Measurements from ENCODE around the gene BCL2.

The BCL2 gene

DNA sequence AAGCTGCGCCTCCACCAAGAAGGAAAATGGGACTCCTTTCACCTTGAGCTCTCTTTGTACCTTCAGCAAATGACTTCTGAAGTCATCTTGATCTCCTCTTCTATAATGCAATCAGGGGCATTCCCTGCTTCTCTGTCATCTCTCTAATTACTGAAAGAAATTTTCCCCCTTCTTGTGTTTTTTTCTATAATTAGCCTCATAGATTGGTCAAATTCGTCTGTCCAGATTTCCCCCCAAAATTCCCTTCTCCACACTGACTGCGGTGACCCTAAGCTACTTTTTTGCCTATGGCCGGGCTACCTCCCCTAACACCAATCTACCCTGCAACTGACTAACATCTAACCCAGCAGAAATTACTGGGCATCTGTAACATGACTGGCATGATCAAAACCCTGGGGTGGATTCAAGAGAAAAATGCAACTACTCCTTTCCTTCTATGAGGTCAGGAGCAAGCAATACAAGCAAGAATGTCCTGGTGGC lies 168.6 kb downstream of the BCL2 start:
- H4K20me1 ChIP-seq = 0 out of 22 replicates have a peak, but pooled peaks cover 0 to 5% (median 0%) of the 10 kb centered on the region in 11 experiments
- H3K9me3 ChIP-seq (replicated peaks in 1 of 11) = peaks cover 0 to 33% (median 10%) of the 10 kb centered on the region in 11 experiments; a peak in 10 of 22 replicates
- H3K27me3 ChIP-seq = no peaks in the 10 kb centered on the region
- peaks cover 19 to 74% (median 41%) of the 10 kb centered on the region in 10 experiments for H3K4me1 ChIP-seq
- TF ChIP-seq Cebpa-rat (IDR thresholded peaks at IDR 0.05) = no peak
- H3K4me3 ChIP-seq = no peak overlapping the region
- no peak overlapping the region for H3K9ac ChIP-seq
- no peak overlapping the region for H3K27ac ChIP-seq
- H3K4me2 ChIP-seq = peak overlapping the region in 2 of 11 experiments; percentile 10 to 45; a peak in 3 of 22 replicates
- peaks cover 0 to 35% (median 26%) of the 10 kb centered on the region in 11 experiments; a peak in 16 of 22 replicates for H3K36me3 ChIP-seq

DNA sequence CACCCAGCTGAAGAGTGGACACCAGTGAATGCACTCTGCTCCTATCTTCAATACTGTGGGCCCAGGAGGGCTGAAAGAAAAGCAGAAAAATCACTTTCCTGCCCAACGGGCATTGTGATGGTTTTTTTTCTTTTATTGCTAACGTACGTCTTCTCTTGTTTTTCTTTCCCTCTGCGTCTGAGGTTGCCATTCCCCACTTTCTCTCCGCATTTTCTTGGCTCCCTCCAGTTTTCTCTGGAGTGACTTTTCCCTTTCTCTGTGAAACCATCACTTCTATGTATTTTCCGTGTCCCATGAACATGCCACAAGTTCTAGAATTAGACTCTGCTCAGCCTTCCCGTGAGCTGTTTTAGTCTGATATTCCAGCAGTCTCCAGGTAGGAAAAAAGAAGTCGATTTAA lies 169.2 kb downstream of the BCL2 start:
- H3K4me1 ChIP-seq = peaks cover 19 to 74% (median 41%) of the 10 kb centered on the region in 10 experiments
- TF ChIP-seq Cebpa-rat (IDR thresholded peaks at IDR 0.05) = no peak
- H3K9ac ChIP-seq = no peak overlapping the region
- no peak overlapping the region for H3K4me3 ChIP-seq
- H3K36me3 ChIP-seq = peaks cover 0 to 35% (median 26%) of the 10 kb centered on the region in 11 experiments; a peak in 16 of 22 replicates
- no peaks in the 10 kb centered on the region for H3K27me3 ChIP-seq
- H4K20me1 ChIP-seq = 0 out of 22 replicates have a peak, but pooled peaks cover 0 to 5% (median 0%) of the 10 kb centered on the region in 11 experiments
- no peak overlapping the region for H3K27ac ChIP-seq
- H3K4me2 ChIP-seq = peak overlapping the region in 1 of 11 experiments; percentile 10; a peak in 1 of 22 replicates
- peaks cover 0 to 33% (median 10%) of the 10 kb centered on the region in 11 experiments; a peak in 10 of 22 replicates for H3K9me3 ChIP-seq (replicated peaks in 1 of 11)

DNA sequence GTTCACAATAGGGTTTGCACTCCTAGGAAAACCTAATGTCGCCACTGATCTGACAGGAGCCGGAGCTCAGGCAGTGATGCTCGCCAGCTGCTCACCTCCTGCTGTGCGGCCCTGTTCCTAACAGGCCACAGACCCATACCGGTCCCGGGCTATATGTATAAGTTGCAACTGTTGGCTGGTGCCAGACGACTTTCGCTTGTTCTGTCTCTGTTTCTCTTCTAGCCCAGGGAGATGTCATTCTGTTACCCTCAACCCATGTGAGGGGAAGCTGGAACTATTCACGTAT lies 170.3 kb downstream of the BCL2 start:
- H4K20me1 ChIP-seq = 0 out of 22 replicates have a peak, but pooled peaks cover 0 to 3% (median 0%) of the 10 kb centered on the region in 11 experiments
- H3K4me2 ChIP-seq = no peak overlapping the region
- TF ChIP-seq Cebpa-rat (IDR thresholded peaks at IDR 0.05) = no peak
- peaks cover 0 to 35% (median 26%) of the 10 kb centered on the region in 11 experiments; a peak in 16 of 22 replicates for H3K36me3 ChIP-seq
- no peak overlapping the region for H3K4me3 ChIP-seq
- H3K9me3 ChIP-seq (replicated peaks in 1 of 11) = peaks cover 0 to 30% (median 10%) of the 10 kb centered on the region in 11 experiments; a peak in 10 of 22 replicates
- H3K27me3 ChIP-seq = no peaks in the 10 kb centered on the region
- H3K4me1 ChIP-seq = peaks cover 24 to 74% (median 44%) of the 10 kb centered on the region in 10 experiments
- no peak overlapping the region for H3K9ac ChIP-seq
- no peak overlapping the region for H3K27ac ChIP-seq

DNA sequence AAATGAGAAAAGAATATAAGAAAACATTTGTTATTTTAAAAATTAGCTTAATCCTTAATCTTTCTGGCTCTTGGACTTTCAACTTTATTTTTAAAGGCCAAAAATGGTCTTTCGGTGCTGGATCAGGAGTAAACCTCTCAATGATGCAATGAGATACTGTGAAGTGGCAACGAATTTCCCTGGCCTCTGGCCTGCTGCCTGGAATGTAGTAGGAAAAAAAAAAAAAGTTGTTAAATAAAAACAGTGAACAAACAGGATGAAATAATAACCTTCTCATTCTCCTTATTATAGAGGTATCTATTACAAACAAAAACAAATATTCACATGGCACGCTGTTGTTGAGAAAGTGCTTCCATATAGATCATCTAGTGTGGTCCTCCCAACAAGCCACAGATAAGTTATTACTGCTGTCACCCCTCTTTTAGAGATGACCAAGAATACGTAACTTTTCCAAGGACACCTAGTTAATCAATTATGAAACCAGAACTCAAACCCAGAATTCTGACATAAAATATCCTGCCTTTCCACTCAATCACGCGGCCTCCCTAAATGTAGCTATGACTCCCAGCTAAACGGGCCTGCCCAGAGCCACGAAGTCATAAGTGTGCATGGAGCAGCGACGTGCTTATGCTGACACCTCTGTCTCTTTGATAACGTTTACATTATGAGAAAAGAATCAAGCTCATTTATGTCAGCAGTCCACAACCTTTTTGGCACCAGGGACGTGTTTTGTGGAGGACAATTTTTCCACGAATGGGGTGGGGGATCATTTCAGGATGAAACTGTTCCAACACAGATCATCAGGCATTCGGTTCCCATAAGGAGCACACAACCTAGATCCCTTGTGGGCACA lies 170.9 kb downstream of the BCL2 start:
- Histone ChIP-seq H3K36me3 (peaks cover 0 to 32% (median 20%) of the 10 kb centered on the region in 11 experiments; a peak in 16 of 22 replicates), H3K9ac (no peak overlapping the region), H4K20me1 (0 out of 22 replicates have a peak, but pooled peaks cover 0 to under 1% (median 0%) of the 10 kb centered on the region in 11 experiments), H3K4me3 (no peak overlapping the region), H3K4me2 (no peak overlapping the region), H3K9me3 (replicated peaks in 1 of 11) (peaks cover 0 to 24% (median 10%) of the 10 kb centered on the region in 11 experiments; a peak in 10 of 22 replicates), H3K27ac (0 out of 22 replicates have a peak overlapping the region, but pooled peaks of 1 of the 11 experiments have one; percentile 8), H3K27me3 (no peaks in the 10 kb centered on the region), H3K4me1 (peaks cover 30 to 74% (median 50%) of the 10 kb centered on the region in 10 experiments)
- TF ChIP-seq Cebpa-rat (IDR thresholded peaks at IDR 0.05) = no peak

DNA sequence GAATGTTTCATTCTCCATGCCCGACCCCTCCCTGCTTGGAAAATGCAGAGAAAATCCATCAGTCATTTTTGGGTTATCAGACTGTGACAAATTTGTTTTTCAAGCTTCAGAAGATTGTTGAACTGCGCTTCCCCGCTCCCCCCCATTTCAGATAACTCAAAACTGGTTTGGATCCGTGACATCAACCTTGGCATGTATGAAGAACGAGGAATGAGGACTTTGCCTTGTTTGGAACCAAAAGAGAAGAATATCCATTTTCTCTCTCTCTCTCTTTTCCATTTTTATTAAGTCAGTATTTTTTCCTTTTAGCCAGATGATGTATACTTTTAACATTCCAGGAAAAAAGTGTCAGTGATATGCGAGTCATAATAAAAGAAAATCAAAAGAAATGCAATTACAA lies 171.6 kb downstream of the BCL2 start:
- H4K20me1 ChIP-seq = peaks cover 0 to 7% (median 0%) of the 10 kb centered on the region in 11 experiments; a peak in 2 of 22 replicates
- peak overlapping the region in 5 of 11 experiments; percentile 22 to 97 (median 90); a peak in 4 of 22 replicates for H3K4me2 ChIP-seq
- no peaks in the 10 kb centered on the region for H3K27me3 ChIP-seq
- no peak for TF ChIP-seq Cebpa-rat (IDR thresholded peaks at IDR 0.05)
- peaks cover 0 to 24% (median 10%) of the 10 kb centered on the region in 11 experiments; a peak in 10 of 22 replicates for H3K9me3 ChIP-seq (replicated peaks in 1 of 11)
- peaks cover 0 to 31% (median 18%) of the 10 kb centered on the region in 11 experiments; a peak in 16 of 22 replicates for H3K36me3 ChIP-seq
- no peak overlapping the region for H3K9ac ChIP-seq
- no peak overlapping the region for H3K4me3 ChIP-seq
- peaks cover 37 to 75% (median 56%) of the 10 kb centered on the region in 10 experiments for H3K4me1 ChIP-seq
- no peak overlapping the region for H3K27ac ChIP-seq

DNA sequence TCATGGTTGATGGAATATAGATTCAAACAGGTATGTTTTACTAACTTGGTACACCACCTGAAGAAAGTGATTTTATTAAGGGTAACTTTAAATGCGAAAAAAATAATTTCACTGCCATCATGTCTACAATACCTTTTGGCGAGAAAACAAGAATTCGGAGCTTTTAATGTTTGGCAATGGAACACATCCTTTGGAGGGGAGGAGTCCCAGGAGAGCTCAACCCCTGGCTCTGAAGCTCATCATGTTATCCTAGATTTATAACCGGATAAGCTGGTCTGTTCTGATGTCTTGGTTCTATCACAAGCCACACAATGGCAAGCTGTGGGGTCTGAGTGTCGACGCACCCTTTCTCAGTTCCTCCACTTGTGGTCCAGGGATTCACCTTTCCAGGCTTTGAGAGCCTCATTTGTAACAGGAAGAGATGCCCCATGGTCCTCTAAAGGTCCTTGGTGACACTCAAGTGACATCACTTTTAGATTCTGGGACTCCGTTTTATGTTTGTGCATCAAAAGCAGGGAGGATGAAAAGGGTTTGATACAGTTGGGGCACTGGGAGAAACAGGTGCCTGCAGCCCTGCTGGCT lies 172.7 kb downstream of the BCL2 start:
- Histone ChIP-seq H3K4me3 (no peak overlapping the region), H3K27me3 (no peaks in the 10 kb centered on the region), H3K36me3 (peaks cover 0 to 31% (median 18%) of the 10 kb centered on the region in 11 experiments; a peak in 16 of 22 replicates), H4K20me1 (peaks cover 0 to 9% (median 0%) of the 10 kb centered on the region in 11 experiments; a peak in 2 of 22 replicates), H3K4me1 (peaks cover 47 to 75% (median 62%) of the 10 kb centered on the region in 10 experiments), H3K27ac (0 out of 22 replicates have a peak overlapping the region, but pooled peaks of 1 of the 11 experiments have one; percentile 86), H3K9me3 (replicated peaks in 1 of 11) (peaks cover 0 to 24% (median 10%) of the 10 kb centered on the region in 11 experiments; a peak in 10 of 22 replicates), H3K4me2 (peak overlapping the region in 8 of 11 experiments; percentile 1 to 97 (median 91); a peak in 13 of 22 replicates), H3K9ac (no peak overlapping the region)
- TF ChIP-seq Cebpa-rat (IDR thresholded peaks at IDR 0.05) = no peak

DNA sequence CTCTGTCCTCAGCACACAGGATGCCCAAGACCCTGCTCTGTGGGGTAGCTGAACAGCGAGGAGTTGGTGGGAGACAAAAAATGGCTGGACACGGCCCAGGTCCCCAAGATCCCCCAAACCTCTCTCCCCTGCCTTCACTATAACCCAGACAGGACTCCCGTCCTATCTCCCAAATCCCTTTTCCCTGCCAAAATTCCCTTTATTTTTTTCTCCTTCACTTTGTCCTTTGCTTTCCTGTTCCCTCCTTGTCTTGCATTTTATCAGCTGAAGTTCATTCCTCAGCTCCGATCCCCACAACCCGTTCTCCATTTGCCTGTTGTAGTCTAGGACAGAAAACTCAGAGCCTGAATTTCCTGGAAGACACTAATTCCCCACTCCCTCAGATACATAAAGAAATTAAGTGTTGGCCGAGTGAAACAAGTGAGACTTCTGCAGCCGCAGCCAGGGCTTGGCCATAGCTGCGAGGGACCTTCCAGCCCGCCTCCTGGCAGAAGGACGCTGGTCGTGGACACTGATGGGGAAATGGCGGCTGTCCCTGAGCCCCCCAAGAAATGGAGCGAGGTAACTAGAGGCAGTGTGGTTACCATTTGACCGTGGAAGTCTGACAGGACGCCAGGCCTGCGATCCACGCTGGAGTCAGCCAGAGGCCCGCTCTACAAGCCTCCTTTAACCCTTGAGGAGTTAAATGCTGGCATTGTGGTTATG lies 173.6 kb downstream of the BCL2 start:
- Histone ChIP-seq H3K36me3 (peaks cover 0 to 34% (median 18%) of the 10 kb centered on the region in 11 experiments; a peak in 16 of 22 replicates), H3K9me3 (replicated peaks in 1 of 11) (peaks cover 0 to 27% (median 10%) of the 10 kb centered on the region in 11 experiments; a peak in 12 of 22 replicates), H3K4me1 (peaks cover 57 to 75% (median 68%) of the 10 kb centered on the region in 10 experiments), H3K27ac (peak overlapping the region in 6 of 11 experiments; percentile 71 to 88 (median 85); a peak in 11 of 22 replicates), H4K20me1 (peaks cover 0 to 9% (median 0%) of the 10 kb centered on the region in 11 experiments; a peak in 2 of 22 replicates), H3K9ac (peak overlapping the region in 4 of 11 experiments; percentile 25 to 49 (median 30); a peak in 5 of 22 replicates), H3K27me3 (no peaks in the 10 kb centered on the region), H3K4me2 (peak overlapping the region; percentile 85 to 97 (median 92)), H3K4me3 (no peak overlapping the region)
- TF ChIP-seq Cebpa-rat (IDR thresholded peaks at IDR 0.05) = no peak
